Mucosa of stomach (tissue), 1 donor: ENCODE results near the gene UBE2L6.

Source experiments
- H3K27me3 ChIP-seq: one replicate; pipeline ENCODE4 v1.7.0; 2013; ENCODE audit warnings: mild to moderate bottlenecking, low read length; ENCODE audit not compliant: control insufficient read depth, insufficient read depth
- H3K36me3 ChIP-seq: one replicate; pipeline ENCODE4 v1.7.0; 2013; ENCODE audit warnings: low read length; ENCODE audit not compliant: control insufficient read depth, insufficient read depth
- H3K4me1 ChIP-seq: one replicate; pipeline ENCODE4 v1.7.0; 2013; ENCODE audit warnings: mild to moderate bottlenecking, low read length; ENCODE audit not compliant: control insufficient read depth, insufficient read depth
- H3K4me3 ChIP-seq: one replicate; pipeline ENCODE4 v1.7.0; 2013; ENCODE audit warnings: low read length
- H3K9ac ChIP-seq: one replicate; pipeline ENCODE4 v1.7.0; 2013; ENCODE audit warnings: mild to moderate bottlenecking, low read length, moderate library complexity
- H3K9me3 ChIP-seq: one replicate; pipeline ENCODE4 v1.7.0; 2013; ENCODE audit warnings: mild to moderate bottlenecking, low read length, moderate library complexity; ENCODE audit not compliant: control insufficient read depth
- donor health status: Pancreatic carcinoma.

UBE2L6 gene

GRCh38 chr11:57597461-57597915 is 30.0 kb upstream of the UBE2L6 start, which contains the start of gene SERPING1:
TSS of gene SERPING1 (plus strand) at chr11:57597685. CDS start at chr11:57598271, 586 bp downstream.
- Histone ChIP-seq H3K9ac (peak within 1 kb of the TSS; percentile 50), H3K4me3 (no peak within 1 kb of the TSS), H3K36me3 (no peaks in the 10 kb centered on the region), H3K27me3 (peaks cover 7% of the 10 kb centered on the region), H3K9me3 (no peaks in the 10 kb centered on the region), H3K4me1 (no peaks in the 10 kb centered on the region)

GRCh38 chr11:57596266-57596885 is 28.9 kb upstream of the UBE2L6 start:
- Histone ChIP-seq H3K4me3 (no peak overlapping the region), H3K9me3 (no peaks in the 10 kb centered on the region), H3K27me3 (peaks cover 7% of the 10 kb centered on the region), H3K9ac (no peak overlapping the region), H3K4me1 (no peaks in the 10 kb centered on the region), H3K36me3 (no peaks in the 10 kb centered on the region)

- no peak overlapping the region for H3K9ac ChIP-seq
- H3K9me3 ChIP-seq: no peaks in the 10 kb centered on the region
- no peaks in the 10 kb centered on the region for H3K27me3 ChIP-seq
- H3K36me3 ChIP-seq: no peaks in the 10 kb centered on the region
- no peak overlapping the region for H3K4me3 ChIP-seq
- no peaks in the 10 kb centered on the region for H3K4me1 ChIP-seq
Observed at GRCh38 chr11:57588046-57588710, 20.7 kb upstream of the UBE2L6 start.

- Histone ChIP-seq H3K4me3 (no peak overlapping the region), H3K36me3 (no peaks in the 10 kb centered on the region), H3K27me3 (no peaks in the 10 kb centered on the region), H3K9me3 (no peaks in the 10 kb centered on the region), H3K9ac (no peak overlapping the region), H3K4me1 (no peaks in the 10 kb centered on the region)
Observed at GRCh38 chr11:57586711-57587245, 19.3 kb upstream of the UBE2L6 start.

- Histone ChIP-seq H3K9me3 (no peaks in the 10 kb centered on the region), H3K27me3 (no peaks in the 10 kb centered on the region)
Observed at GRCh38 chr11:57585301-57585700, 17.8 kb upstream of the UBE2L6 start.

GRCh38 chr11:57584341-57584740 is 16.9 kb upstream of the UBE2L6 start:
- Histone ChIP-seq H3K4me3 (no peak overlapping the region), H3K27me3 (no peaks in the 10 kb centered on the region), H3K9ac (no peak overlapping the region), H3K36me3 (no peaks in the 10 kb centered on the region), H3K4me1 (no peaks in the 10 kb centered on the region), H3K9me3 (no peaks in the 10 kb centered on the region)

More at GRCh38 chr11:57585301-57585700, 17.8 kb upstream of the UBE2L6 start:
- H3K4me1 ChIP-seq: no peaks in the 10 kb centered on the region
- H3K9ac ChIP-seq: no peak overlapping the region
- H3K36me3 ChIP-seq: no peaks in the 10 kb centered on the region
- no peak overlapping the region for H3K4me3 ChIP-seq

- Histone ChIP-seq H3K9ac (no peak overlapping the region), H3K36me3 (no peaks in the 10 kb centered on the region)
Observed at GRCh38 chr11:57574061-57574460, 6.6 kb upstream of the UBE2L6 start.

GRCh38 chr11:57571606-57572005 is 4.1 kb upstream of the UBE2L6 start:
- Histone ChIP-seq H3K27me3 (no peaks in the 10 kb centered on the region), H3K4me3 (no peak overlapping the region), H3K36me3 (no peaks in the 10 kb centered on the region), H3K9ac (no peak overlapping the region), H3K4me1 (peaks cover 1% of the 10 kb centered on the region), H3K9me3 (no peaks in the 10 kb centered on the region)

More at GRCh38 chr11:57574061-57574460, 6.6 kb upstream of the UBE2L6 start:
- Histone ChIP-seq H3K4me1 (no peaks in the 10 kb centered on the region), H3K9me3 (no peaks in the 10 kb centered on the region), H3K4me3 (no peak overlapping the region), H3K27me3 (no peaks in the 10 kb centered on the region)

- Histone ChIP-seq H3K4me3 (peak overlapping the region; percentile 55), H3K9ac (peak overlapping the region; percentile 72), H3K9me3 (no peaks in the 10 kb centered on the region)
Observed at GRCh38 chr11:57568330-57568766, 876 bp upstream of the UBE2L6 start.

GRCh38 chr11:57566905-57567514 is 462 bp downstream of the UBE2L6 start:
- Histone ChIP-seq H3K4me1 (peaks cover 16% of the 10 kb centered on the region), H3K9ac (peak overlapping the region; percentile 76), H3K4me3 (peak overlapping the region; percentile 82), H3K36me3 (no peaks in the 10 kb centered on the region), H3K27me3 (no peaks in the 10 kb centered on the region), H3K9me3 (no peaks in the 10 kb centered on the region)

More at GRCh38 chr11:57568330-57568766, 876 bp upstream of the UBE2L6 start:
- Histone ChIP-seq H3K4me1 (peaks cover 16% of the 10 kb centered on the region), H3K27me3 (no peaks in the 10 kb centered on the region), H3K36me3 (no peaks in the 10 kb centered on the region)

- Histone ChIP-seq H3K36me3 (no peaks in the 10 kb centered on the region), H3K4me3 (peak overlapping the region; percentile 77), H3K9ac (peak overlapping the region; percentile 54), H3K4me1 (peaks cover 16% of the 10 kb centered on the region), H3K9me3 (no peaks in the 10 kb centered on the region), H3K27me3 (no peaks in the 10 kb centered on the region)
Observed at GRCh38 chr11:57566005-57566904, 1.2 kb downstream of the UBE2L6 start.
